Transverse colon (tissue), 4 donors: ENCODE results near the gene LRRC32. TPM values are rescaled to one million over a fixed set of nuclear protein-coding genes. Genes with fewer than 3 reads are reported as not detected.
"Not testable (repeated sequence)": the region's sequence is repeated elsewhere in the genome, so short reads cannot be mapped to it uniquely, and the experiment has no call there.

Experiments used
- DNase-seq: peaks from one replicate; pipeline ENCODE4 v3.0.0-alpha.2; 2019
- H3K27ac ChIP-seq, 4 donors: fragments of 200-600 bp; sonication (generic); 2 replicates each; pipeline ENCODE4 v1.5.1; 2016 to 2018; ENCODE audit warnings: inconsistent platforms in 4 of 4
- H3K27me3 ChIP-seq: fragments of 200-600 bp; sonication (generic); 2 replicates; pipeline ENCODE4 v1.5.1; 2017; ENCODE audit warnings: inconsistent platforms
- H3K36me3 ChIP-seq, 4 donors: fragments of 200-600 bp; sonication (generic); 2 replicates each; pipeline ENCODE4 v1.5.1; 2017 to 2019; ENCODE audit warnings: inconsistent platforms in 4 of 4
- H3K4me1 ChIP-seq, 4 donors: fragments of 200-600 bp; sonication (generic); 2 replicates each; pipeline ENCODE4 v1.5.1; 2017 to 2020; ENCODE audit warnings: inconsistent platforms in 4 of 4
- H3K4me3 ChIP-seq, 4 donors: fragments of 200-600 bp; sonication (generic); 1 replicate in 1 of 4; 2 replicates in 3 of 4; pipeline versions ENCODE4 v1.5.1 to v1.6.1; 2017 to 2019; ENCODE audit warnings: inconsistent platforms in 4 of 4
- H3K9me3 ChIP-seq, 2 donors: fragments of 200-600 bp; sonication (generic); 2 replicates each; pipeline ENCODE4 v1.5.1; 2017 to 2019; ENCODE audit warnings: inconsistent platforms in 2 of 2
- EP300 ChIP-seq: sonication (generic); formaldehyde crosslinking; IDR thresholded peaks from one replicate; pipeline ENCODE4 v1.6.1; 2017; ENCODE audit warnings: antibody characterized with exemption, low read depth
- POLR2A ChIP-seq: fragments of 450-650 bp; IDR thresholded peaks from one replicate; pipeline ENCODE4 v1.6.1; 2016; ENCODE audit warnings: antibody characterized with exemption, mild to moderate bottlenecking, moderate library complexity
- POLR2AphosphoS5 ChIP-seq, 3 donors: sonication (generic); formaldehyde crosslinking; IDR thresholded peaks; one replicate each; pipeline ENCODE4 v1.6.1; 2016; ENCODE audit warnings: antibody characterized with exemption in 3 of 3
- WGBS, 2 donors: methylation state at CpG; one replicate each; pipeline ENCODE4 v1.1.5; 2018; ENCODE audit warnings: low coverage in 1 of 2; 5-methylcytosine and 5-hydroxymethylcytosine counted together
- in situ Hi-C, 4 donors: fragments of 200-750 bp; cut with MboI; loops; one replicate each; pipeline versions ENCODE4 v1.15.0 to v1.15.1; 2017; ENCODE audit warnings: low sequenced_read_pairs in 3 of 4, low pct_ligation_motif_present in 1 of 4, low pct_unique_long_range_greater_than_20kb in 1 of 4
- intact Hi-C: fragments of 100-400 bp; cut with DNase I; formaldehyde crosslinking; loops from one replicate; pipeline ENCODE4 v1.15.1; 2023; ENCODE audit warnings: low total_unique reads
- total RNA-seq, 4 donors: library from RNA; depleted of rRNA; stranded (reverse); fragments of >200 nt; gene quantifications; one replicate each; pipeline ENCODE4 v1.1.0, GENCODE V29; 2016
- TF ChIP-seq, protein P1 (sequence below), 5 experiments: fragments of 200-600 bp in 3 of 5; fragments of 450-650 bp in 2 of 5; sonication (generic) in 3 of 5; IDR thresholded peaks; 1 replicate in 2 of 5; 2 replicates in 3 of 5; pipeline ENCODE4 v1.5.1; 2016 to 2017; ENCODE audit warnings: antibody characterized with exemption in 5 of 5, inconsistent platforms in 3 of 5, mild to moderate bottlenecking in 2 of 5, moderate library complexity in 1 of 5

LRRC32 gene
- total RNA-seq, 4 donors from 2014 or later, result 5.1 to 11.5 (median 9.1) TPM

DNA sequence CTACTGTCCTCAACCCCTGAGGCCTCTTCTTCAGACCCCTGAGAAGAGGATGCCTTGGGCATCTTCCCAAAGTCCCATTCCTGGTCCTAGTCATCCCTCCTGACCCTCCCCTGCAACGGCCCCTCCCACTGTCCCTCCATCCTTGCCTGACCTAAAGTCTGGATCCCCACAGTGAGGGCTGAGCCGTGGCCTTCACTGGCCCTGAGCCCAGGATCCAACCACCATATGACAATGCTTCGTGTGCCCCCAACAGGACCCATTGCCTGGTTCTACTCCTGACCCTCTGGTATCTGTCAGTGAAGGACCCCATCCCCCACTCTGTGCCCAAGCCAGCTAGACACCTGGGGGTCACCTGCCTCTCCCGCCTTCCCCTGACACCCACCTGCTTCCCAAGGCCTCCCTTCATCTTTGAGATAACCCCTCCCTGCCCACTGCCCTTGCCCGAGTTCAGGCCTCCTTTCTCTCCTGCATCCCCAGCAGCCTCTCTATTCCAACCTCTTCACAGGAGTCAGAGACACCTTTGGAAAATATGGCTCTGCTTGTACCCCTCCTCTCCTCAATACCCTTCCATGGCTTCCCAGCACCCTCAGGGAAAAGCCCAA lies 48.0 kb downstream of the LRRC32 start:
- in situ Hi-C loops, result no loop called here
- WGBS, 2 donors, result 96% methylated on average over 4 to 5 of the region's 5 CpGs
- intact Hi-C loops, result no loop called here
- no peaks in the 10 kb centered on the region for H3K9me3 ChIP-seq
- no peak for DNase-seq
- no peaks in the 10 kb centered on the region for H3K36me3 ChIP-seq
- peaks cover 0 to 13% (median 0%) of the 10 kb centered on the region in 4 donors for H3K4me1 ChIP-seq
- no peak overlapping the region for H3K27ac ChIP-seq
- TF ChIP-seq, protein P1, sequence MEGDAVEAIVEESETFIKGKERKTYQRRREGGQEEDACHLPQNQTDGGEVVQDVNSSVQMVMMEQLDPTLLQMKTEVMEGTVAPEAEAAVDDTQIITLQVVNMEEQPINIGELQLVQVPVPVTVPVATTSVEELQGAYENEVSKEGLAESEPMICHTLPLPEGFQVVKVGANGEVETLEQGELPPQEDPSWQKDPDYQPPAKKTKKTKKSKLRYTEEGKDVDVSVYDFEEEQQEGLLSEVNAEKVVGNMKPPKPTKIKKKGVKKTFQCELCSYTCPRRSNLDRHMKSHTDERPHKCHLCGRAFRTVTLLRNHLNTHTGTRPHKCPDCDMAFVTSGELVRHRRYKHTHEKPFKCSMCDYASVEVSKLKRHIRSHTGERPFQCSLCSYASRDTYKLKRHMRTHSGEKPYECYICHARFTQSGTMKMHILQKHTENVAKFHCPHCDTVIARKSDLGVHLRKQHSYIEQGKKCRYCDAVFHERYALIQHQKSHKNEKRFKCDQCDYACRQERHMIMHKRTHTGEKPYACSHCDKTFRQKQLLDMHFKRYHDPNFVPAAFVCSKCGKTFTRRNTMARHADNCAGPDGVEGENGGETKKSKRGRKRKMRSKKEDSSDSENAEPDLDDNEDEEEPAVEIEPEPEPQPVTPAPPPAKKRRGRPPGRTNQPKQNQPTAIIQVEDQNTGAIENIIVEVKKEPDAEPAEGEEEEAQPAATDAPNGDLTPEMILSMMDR (IDR thresholded peaks at IDR 0.05), result no peak
- TF ChIP-seq POLR2A (no peak), EP300 (no peak), POLR2AphosphoS5 (IDR thresholded peaks at IDR 0.05) (no peak)
- H3K4me3 ChIP-seq, result no peak overlapping the region
- no peaks in the 10 kb centered on the region for H3K27me3 ChIP-seq

DNA sequence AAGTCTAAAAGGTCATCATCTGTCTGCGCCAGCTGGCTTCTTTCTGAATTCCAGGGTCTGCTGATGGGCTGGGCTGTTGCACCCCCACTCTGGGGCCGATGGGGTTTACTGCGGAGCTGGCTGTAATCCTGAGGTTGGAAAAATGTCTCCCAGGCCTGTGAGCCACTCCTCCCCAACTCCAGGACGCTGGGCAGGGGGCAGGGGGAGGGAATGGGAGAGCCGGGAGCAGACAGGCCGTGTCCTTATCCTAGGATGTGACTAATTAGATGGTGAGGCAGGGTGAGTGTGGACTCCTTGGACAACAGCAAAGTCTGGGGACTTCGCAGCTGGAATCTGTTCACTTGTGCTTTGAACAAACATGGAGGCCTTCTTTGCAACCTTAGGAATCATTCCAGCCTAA lies 48.7 kb downstream of the LRRC32 start:
- intact Hi-C loops, result no loop called here
- in situ Hi-C loops, result no loop called here
- WGBS, 2 donors, result 84% methylated on average over 7 of the region's 7 CpGs; no CpG with 5 or more reads in 1 of the 2 donors
- Histone ChIP-seq H3K27me3 (no peaks in the 10 kb centered on the region), H3K36me3 (no peaks in the 10 kb centered on the region), H3K4me1 (peaks cover 0 to 8% (median 0%) of the 10 kb centered on the region in 4 donors), H3K4me3 (no peak overlapping the region), H3K27ac (no peak overlapping the region), H3K9me3 (no peaks in the 10 kb centered on the region)
- TF ChIP-seq POLR2A, result no peak
- TF ChIP-seq, protein P1 (IDR thresholded peaks at IDR 0.05), result no peak
- no peak for TF ChIP-seq POLR2AphosphoS5 (IDR thresholded peaks at IDR 0.05)
- no peak for TF ChIP-seq EP300
- DNase-seq, result no peak

DNA sequence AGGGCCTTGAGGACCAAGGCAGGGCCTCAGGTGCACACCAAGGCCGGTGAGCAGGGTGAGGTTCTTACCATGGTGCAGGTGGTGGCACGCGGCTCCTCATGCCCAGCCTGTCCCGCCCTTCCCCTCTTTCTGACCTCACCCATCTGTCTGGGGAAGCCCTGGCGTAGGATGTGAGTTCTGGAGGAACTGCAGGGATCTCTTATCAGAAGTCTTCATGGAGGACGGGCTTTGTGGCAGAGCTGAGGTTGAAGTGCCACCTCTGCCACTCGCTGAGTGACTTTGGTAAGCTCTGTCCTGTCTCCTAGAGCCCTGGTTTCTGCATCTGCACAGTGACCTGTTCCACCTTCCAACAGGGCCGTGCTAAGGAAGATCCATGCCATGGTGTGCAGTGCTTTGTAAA lies 49.1 kb downstream of the LRRC32 start:
- intact Hi-C loops (no loop called here), in situ Hi-C loops (no loop called here)
- Histone ChIP-seq H3K4me1 (peaks cover 0 to 7% (median 0%) of the 10 kb centered on the region in 4 donors), H3K4me3 (no peak overlapping the region), H3K36me3 (no peaks in the 10 kb centered on the region), H3K9me3 (no peaks in the 10 kb centered on the region), H3K27ac (no peak overlapping the region), H3K27me3 (no peaks in the 10 kb centered on the region)
- DNase-seq, result no peak
- TF ChIP-seq, protein P1 (IDR thresholded peaks at IDR 0.05), result no peak
- no peak for TF ChIP-seq POLR2AphosphoS5 (IDR thresholded peaks at IDR 0.05)
- no peak for TF ChIP-seq EP300
- no peak for TF ChIP-seq POLR2A
- 74% methylated on average over 8 of the region's 8 CpGs; no CpG with 5 or more reads in 1 of the 2 donors for WGBS, 2 donors

DNA sequence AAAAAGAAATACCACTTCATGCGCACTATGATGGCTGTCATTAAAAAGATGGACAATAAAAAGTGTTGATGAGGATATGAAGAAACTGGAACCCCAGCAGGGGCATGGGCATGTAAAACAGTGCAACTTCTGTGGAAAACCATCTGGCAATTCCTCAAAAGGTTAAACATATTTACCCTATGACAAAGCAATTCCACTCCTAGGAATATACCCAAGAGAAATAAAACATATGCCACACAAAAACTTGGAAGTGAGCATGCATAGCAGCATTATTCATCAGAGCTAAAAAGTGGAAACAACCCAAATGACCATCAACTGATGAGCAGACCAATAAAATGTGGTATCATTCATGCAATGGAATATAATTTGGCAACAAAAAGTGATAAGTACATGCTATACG lies 50.1 kb downstream of the LRRC32 start:
- in situ Hi-C loops (no loop called here), intact Hi-C loops (no loop called here)
- no peak for DNase-seq
- no peaks in the 10 kb centered on the region for H3K36me3 ChIP-seq
- WGBS, 2 donors, result 93 to 100% methylated on average over 2 of the region's 2 CpGs
- peaks cover 0 to 17% (median 9%) of the 10 kb centered on the region in 4 donors for H3K4me1 ChIP-seq
- TF ChIP-seq POLR2AphosphoS5 (IDR thresholded peaks at IDR 0.05) (peak in 2 of 3 donors; percentile 21 to 24), EP300 (no peak)
- no peak overlapping the region for H3K4me3 ChIP-seq
- H3K9me3 ChIP-seq, result no peaks in the 10 kb centered on the region
- no peak overlapping the region for H3K27ac ChIP-seq
- no peaks in the 10 kb centered on the region for H3K27me3 ChIP-seq

DNA sequence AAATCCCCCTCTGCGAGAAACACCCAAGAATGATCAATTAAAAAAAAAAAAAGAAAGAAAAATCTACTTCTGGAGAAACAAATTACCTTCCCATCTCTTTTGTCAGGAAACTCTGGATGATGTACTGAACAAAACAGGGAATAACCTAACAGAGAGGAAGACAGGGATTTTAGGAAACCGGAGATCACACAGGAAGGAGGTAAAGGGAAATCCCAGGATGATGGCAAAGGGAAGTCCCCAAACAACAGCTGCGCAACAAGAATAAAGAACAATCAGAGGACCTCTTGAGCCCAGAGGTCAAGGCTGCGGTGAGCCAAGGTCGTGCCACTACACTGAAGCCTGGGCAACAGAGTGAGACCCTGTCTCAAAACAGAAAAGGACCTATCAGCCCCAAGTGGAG lies 50.7 kb downstream of the LRRC32 start:
- WGBS, 2 donors, result 78% methylated on average over 1 of the region's 5 CpGs; no CpG with 5 or more reads in 1 of the 2 donors
- H3K27ac ChIP-seq, H3K4me3 ChIP-seq, H3K27me3 ChIP-seq, H3K9me3 ChIP-seq, H3K36me3 ChIP-seq, DNase-seq, intact Hi-C loops, in situ Hi-C loops: not testable (repeated sequence)
- peaks cover 0 to 17% (median 11%) of the 10 kb centered on the region in 4 donors for H3K4me1 ChIP-seq
